ENCODE data around the gene OXLD1.
"Not testable (repeated sequence)": the region's sequence is repeated elsewhere in the genome, so short reads cannot be mapped to it uniquely, and the experiment has no call there.

Gene OXLD1

DNA sequence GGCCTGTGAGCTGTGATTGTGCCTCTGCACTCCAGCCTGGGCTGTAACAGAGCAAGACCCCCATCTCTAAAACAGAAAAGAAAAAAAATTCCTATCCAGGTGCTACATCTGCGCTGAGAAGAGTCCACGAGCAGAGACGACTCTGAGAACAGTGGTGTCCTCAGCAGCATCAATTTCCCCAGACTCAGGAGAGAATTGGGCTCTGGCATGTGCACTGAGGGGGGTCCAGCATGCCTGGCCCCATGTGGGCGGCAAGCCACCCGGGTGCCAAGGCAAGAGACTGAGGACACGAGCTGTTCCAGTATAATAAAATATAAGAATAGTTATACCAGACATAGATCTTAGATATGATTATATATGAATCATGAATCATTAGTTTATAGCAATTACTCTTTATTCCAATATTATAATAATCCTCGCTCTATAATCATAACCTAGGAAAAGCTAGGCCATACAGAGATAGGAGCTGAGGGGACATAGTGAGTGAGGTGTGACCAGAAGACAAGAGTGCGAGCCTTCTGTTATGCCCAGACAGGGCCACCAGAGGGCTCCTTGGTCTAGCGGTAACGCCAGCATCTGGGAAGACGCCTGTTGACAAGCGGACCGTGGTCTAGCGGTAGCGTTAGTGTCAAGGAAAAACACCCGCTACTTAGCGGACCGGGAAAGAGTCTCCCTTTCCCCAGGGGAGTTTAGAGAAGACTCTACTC is 9.3 kb upstream of the OXLD1 start:
- DNase-seq (ENCODE audit: low spot score), result not testable (repeated sequence)
- TF ChIP-seq, protein P1, sequence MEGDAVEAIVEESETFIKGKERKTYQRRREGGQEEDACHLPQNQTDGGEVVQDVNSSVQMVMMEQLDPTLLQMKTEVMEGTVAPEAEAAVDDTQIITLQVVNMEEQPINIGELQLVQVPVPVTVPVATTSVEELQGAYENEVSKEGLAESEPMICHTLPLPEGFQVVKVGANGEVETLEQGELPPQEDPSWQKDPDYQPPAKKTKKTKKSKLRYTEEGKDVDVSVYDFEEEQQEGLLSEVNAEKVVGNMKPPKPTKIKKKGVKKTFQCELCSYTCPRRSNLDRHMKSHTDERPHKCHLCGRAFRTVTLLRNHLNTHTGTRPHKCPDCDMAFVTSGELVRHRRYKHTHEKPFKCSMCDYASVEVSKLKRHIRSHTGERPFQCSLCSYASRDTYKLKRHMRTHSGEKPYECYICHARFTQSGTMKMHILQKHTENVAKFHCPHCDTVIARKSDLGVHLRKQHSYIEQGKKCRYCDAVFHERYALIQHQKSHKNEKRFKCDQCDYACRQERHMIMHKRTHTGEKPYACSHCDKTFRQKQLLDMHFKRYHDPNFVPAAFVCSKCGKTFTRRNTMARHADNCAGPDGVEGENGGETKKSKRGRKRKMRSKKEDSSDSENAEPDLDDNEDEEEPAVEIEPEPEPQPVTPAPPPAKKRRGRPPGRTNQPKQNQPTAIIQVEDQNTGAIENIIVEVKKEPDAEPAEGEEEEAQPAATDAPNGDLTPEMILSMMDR (IDR thresholded peaks at IDR 0.05; ENCODE audit: extremely low read depth, missing control alignments), result peak; percentile 27

DNA sequence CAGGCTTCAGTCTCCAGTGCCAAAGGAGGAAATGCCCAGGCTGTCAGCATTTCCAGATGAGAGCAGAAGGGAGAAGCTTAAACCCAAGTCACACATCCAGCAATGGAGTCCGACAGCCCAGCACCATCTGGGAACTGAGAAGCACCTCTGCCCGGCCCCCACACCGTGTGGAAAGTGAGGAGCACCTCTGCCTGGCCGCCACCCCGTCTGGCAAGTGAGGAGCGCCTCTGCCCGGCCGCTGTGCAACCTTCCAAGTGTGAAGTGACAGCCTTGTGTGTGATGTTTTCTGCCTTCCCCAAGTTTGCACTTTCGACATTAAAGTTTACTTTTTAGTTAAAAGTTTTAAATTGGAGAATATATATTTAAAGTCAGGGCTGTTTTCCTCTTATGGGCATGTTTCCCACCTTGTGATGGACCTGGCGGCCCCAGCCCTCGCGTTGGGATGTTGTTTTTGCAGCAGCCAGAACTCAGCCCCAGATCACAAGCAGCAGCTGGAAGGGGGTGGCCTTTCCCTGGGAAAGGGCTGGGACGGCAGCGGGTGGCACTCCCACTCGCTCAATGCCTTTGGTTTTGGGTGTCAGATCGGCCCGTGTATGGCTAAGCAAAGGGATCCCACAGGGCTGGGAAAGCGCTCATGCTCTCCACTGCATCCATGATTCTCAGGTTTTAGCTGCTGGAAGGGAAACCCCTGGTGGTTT is 7.3 kb upstream of the OXLD1 start:
- no peak for DNase-seq (ENCODE audit: low spot score)
- TF ChIP-seq, protein P1 (IDR thresholded peaks at IDR 0.05; ENCODE audit: extremely low read depth, missing control alignments), result no peak

DNA sequence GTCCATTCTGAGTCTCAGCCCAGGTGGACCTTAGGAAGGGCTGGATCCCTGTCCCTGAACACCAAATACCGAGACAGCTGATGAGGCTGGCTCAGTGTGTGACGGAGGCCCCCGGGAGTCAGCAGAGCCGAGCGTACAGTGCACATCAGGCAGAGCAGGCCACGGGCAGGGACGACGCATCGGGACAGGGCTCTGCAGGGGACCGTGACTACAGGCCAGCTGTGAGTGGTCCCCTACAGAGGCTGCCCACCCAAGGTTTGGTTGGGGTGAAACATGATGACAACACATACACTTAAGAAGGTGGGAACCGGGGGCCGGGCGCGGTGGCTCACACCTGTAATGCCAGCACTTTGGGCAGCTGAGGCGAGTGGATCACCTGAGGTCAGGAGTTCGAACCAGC is 6.5 kb upstream of the OXLD1 start:
- DNase-seq (ENCODE audit: low spot score), result no peak
- TF ChIP-seq, protein P1 (IDR thresholded peaks at IDR 0.05; ENCODE audit: extremely low read depth, missing control alignments), result no peak

DNA sequence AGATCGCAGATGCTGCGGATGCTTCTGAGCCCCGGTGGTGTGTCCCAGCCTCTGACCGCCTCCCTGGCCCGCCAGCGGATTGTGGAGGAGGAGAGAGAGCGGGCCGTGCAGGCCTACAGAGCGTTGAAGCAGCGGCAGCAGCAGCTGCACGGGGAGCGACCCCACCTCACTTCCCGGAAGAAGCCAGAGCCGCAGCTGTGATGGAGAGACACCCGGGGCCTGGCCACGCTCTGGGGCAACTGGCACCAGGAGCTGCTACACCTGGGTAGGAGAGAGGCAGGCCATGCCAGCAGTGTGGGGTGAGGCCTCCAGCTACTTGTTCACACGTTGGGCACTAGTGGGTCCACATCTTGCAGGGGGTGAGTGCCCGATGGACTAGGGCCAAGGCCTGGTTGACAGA is 6.1 kb upstream of the OXLD1 start:
- TF ChIP-seq, protein P1 (IDR thresholded peaks at IDR 0.05; ENCODE audit: extremely low read depth, missing control alignments), result no peak
- no peak for DNase-seq (ENCODE audit: low spot score)

DNA sequence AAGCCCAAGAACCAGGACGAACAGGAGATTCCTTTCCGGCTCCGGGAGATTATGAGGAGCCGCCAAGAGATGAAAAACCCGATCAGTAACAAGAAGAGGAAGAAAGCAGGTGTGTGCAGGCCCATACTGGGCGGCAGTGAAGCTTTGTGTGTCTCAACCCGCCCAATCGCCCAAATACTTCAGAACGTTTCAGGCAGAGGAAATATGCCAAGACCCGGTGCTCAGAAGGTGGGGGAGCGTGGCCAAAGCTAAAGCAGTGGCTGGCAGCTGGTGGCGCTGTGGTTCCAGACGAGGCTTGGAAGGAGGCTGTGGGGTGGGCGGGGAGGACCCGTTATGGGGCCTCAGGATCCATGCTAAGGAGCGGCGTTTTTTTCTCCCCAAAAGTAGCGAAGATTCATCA is 1.3 kb upstream of the OXLD1 start:
- TF ChIP-seq, protein P1 (IDR thresholded peaks at IDR 0.05; ENCODE audit: extremely low read depth, missing control alignments), result no peak
- DNase-seq (ENCODE audit: low spot score), result no peak

DNA sequence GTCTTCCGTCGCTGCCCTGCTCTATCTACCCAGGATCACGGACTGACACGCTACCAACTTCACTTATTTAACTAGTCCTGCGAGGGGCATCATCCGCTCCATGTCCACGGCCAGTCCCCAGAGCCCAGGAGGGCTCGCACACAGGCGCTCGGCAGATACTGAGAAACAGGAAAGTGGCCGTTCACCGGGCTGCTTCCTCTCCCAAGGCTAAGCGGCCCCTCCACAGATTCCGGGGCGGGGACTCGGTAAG is 388 bp downstream of the OXLD1 start:
- TF ChIP-seq, protein P1 (IDR thresholded peaks at IDR 0.05; ENCODE audit: extremely low read depth, missing control alignments), result no peak
- no peak for DNase-seq (ENCODE audit: low spot score)

DNA sequence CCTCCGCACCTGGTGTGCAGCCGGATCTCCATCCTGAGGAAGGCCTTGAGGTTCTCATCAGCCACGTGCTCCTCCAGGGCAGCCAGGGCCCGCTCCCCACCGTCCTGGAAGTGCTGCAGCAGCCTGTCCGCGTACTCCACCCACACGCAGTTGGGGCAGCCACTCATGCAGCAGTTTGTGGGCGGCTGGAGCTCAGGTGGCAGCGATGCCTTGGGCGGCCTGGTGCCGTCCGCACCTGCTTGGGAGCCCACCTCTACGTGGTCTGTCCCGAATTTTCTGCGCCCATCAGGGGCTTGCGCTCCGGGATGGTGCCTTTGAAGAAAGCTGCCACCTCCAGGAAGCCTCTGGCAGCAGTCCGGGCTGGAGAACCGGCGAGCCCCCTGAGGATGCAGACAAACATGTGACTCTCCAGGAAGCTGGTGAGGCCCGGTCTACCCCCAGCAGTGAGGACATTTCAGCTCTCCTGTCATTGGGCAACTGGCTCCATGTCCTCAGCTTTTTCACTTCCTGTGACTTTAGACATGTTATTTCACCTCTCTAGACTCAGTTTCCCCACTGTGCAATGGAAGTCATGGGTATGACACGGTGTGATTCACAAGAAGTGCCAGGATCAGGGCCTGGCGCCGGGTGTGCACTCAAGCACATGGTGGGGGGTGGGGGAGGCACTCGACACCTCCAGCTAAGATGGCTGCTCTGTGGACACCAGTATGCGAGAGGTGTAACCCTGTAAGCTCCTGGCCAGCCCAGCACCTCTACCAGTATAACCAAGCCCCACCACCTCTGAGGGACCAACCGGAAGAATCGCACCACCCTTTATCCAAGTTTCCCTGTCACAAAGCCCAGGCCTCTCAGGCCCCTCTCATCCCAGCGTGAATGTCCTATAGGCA is 957 bp downstream of the OXLD1 start:
- TF ChIP-seq, protein P1 (IDR thresholded peaks at IDR 0.05; ENCODE audit: extremely low read depth, missing control alignments), result no peak
- peak; percentile 68 for DNase-seq (ENCODE audit: low spot score)

Measured in GM20000 (cell line).